Epithelial cell of prostate (primary cell): Measurements from ENCODE around the gene ZC3H8.

Experiments
- DNase-seq: peaks from one replicate; pipeline ENCODE4 v3.0.0-alpha.2; 2011; ENCODE audit warnings: low read depth, low spot score
- H3K27ac ChIP-seq: fragments of 450-650 bp; 2 replicates; pipeline ENCODE4 v1.5.1; 2017; ENCODE audit warnings: mild to moderate bottlenecking

Gene ZC3H8

DNA sequence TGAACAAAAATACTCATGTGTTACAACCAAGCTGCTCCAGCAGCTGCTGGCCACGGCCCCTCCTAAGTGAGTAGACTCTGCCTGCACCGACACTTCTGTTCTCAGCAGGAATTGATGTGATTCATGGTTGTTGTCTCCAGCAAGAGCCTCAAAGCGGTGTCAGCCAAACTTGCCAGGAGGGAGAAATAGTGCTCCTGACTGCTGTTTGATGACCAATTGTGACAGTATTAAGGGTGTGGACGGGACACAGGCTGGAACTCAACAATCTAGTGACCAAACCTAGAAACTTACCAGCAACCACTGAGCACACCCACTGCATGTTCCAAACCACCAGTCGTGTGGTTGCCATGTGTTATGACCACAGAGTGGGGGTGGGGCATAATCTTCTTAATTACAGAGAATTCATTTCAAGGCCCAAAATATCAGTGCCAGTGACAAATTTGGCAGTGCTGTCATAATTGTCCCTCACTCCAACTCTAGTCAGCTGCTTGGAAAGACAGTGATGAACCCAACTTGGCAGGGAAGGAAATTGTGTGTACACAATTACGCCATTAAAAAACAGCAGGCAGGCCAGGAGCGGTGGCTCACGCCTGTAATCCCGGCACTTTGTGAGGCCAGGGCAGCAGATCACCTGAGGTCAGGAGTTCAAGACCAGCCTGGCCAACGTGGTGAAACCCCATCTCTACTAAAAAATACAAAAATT is 86.3 kb downstream of the ZC3H8 start:
- no peak overlapping the region for H3K27ac ChIP-seq
- no peak for DNase-seq

DNA sequence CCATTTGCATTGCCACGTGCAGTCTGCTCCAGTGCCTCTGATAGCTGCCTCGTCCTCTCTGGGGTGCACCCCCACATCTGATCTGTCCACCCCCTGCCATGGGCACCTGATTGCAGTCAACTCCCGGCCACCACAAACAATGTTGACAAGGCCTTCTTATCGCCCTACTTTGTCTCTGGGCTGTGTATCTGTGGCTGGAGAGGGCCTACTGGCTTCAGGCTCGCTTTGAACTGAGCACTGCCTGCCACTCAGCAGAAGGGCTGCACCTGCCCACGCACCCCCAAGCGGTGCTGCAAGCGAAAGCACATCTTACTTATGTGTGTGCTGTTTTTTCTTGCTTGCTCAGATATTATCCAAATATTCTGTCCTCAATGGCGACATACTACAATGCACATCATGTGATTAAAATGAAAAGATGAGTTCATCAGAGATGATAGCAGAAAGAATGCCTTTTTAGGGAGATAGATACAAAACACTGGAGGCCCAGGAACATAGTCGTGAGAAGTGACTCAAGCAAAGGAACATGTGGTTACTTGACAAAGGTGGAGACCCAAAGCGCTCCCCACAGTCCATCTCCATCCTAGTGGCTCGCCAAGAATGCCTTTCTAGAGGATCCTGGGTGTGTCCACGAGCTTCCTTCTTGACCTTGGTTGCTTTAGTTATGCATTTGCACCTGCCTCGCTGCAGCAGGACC is 87.9 kb downstream of the ZC3H8 start:
- no peak for DNase-seq
- no peak overlapping the region for H3K27ac ChIP-seq

DNA sequence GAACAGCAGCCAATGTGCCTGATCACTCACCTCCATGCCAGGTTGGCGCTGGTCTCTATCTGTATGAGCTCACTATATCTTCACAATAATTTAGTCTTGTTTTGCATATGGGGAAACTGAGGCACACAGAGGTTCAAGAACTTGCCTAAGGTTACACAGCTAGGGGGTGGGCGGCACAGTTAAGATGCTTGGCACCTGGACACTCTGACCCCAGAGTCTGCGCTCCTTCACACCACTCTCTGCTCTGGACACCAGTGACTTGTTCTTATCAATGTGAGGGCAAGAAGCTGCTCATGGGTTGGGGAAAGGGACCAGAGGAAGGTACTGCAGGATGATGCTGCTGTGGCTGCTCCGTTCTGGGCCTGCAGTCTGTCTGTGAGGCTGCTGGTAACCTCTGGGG is 89.5 kb downstream of the ZC3H8 start:
- H3K27ac ChIP-seq, result no peak overlapping the region
- no peak for DNase-seq

DNA sequence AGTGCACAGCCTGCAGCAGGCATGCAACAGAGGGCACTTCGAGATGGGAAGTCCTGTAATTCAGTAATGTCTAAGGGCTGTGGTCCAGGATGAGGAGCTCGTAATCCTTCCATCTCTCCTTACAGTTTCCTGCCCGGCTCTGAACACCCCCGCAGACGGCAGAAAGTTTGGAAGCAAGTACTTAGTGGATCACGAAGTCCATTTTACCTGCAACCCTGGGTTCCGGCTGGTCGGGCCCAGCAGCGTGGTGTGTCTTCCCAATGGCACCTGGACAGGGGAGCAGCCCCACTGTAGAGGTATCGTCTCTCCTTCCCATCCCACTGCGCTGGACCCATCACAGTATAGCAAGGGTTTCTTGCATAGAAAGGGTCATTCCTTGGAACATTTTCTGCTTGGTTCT is 90.0 kb downstream of the ZC3H8 start:
- H3K27ac ChIP-seq, result no peak overlapping the region
- no peak for DNase-seq

DNA sequence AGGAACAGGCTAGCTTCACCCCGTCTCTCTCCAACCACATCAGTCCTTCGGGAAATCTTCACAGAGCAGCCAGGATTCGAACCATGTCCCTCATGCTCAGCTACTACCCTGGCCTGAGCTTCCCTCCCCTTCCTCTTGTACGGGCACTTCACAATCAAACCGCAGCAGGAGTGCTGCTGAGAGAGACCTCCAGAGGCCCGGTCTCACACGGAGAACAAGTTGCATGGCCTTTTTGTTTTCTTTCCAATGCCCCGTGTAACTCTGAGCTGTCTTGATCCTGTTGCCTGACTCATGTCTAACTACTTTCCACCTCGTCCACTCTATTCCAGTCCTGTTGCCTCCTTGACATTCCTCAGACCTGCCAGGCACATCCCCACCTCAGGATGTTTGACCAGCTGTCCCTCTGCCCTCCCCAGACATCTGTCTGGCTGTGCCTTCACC is 91.3 kb downstream of the ZC3H8 start:
- no peak for DNase-seq
- no peak overlapping the region for H3K27ac ChIP-seq

GRCh38 chr2:112162956-112163355 is 91.9 kb downstream of the ZC3H8 start:
- no peak for DNase-seq
- no peak overlapping the region for H3K27ac ChIP-seq

DNA sequence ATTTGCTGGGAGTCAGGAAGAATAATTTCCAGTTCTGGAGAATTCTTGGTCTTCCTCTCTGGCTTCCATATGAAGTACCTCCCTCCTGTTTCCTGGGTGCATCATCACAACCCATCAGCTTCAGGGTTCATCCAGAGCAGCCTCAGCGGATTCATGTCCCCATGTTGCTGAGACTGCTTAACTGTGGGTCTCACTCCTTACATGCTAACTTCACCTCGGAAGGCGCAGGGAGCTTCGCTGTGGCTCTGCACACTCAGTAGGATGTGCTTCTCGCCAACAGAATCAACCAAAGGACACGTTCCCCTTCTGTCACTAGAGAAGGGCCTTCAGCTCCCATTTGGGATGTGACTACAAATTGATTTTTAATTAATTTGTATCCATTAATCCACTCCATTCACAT is 92.5 kb downstream of the ZC3H8 start:
- H3K27ac ChIP-seq, result no peak overlapping the region
- no peak for DNase-seq
